OCI-LY1 (cell line): ENCODE measurements around the gene PAH.

ENCODE experiments used
- CTCF ChIP-seq: fragments of 200-600 bp; sonication (generic), shearing (Covaris generic); IDR thresholded peaks from 2 replicates; pipeline ENCODE4 v1.5.1; 2017; ENCODE audit warnings: mild to moderate bottlenecking, antibody characterized with exemption, low read length, moderate library complexity, mixed read lengths
- EZH2 ChIP-seq: fragments of 200-600 bp; sonication (generic), shearing (Covaris generic); IDR thresholded peaks from 2 replicates; pipeline ENCODE4 v1.8.0; 2017; ENCODE audit warnings: borderline replicate concordance, mixed run types, mild to moderate bottlenecking, antibody characterized with exemption, low read length, moderate library complexity, mixed read lengths

DNA sequence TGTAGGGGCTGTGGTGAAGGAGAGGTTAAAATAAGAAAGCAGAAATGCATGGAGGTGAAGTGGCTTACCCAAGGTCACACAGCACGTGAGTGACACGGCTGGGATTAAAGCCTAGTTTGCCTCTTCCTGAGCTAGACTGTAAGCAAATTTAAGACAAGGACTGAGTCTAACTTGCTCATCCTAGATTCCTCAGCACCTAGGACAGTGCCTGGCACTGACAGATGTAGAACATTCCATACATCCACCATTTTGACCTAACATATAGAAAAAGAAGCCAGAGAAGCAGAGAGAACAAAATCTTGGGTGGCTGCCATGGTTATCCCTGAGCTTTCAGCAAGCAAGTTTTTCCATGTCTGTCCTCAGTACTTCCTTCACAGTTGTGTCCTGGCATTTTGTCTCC, 110.5 kb downstream of the PAH start:
- TF ChIP-seq CTCF (no peak), EZH2 (no peak)
